ENCODE data around the gene VPS37D. TPM values are rescaled to one million over a fixed set of nuclear protein-coding genes. Genes with fewer than 3 reads are reported as not detected.

VPS37D gene
- total and polyA plus RNA-seq, 10 of the 15 experiments (the other 5 are each of a cell fraction or from before 2014, with no cell fraction given): 0.10 to 0.45 (median 0.16) TPM; not detected in 6

- TF ChIP-seq NR2C2 (IDR thresholded peaks at IDR 0.05; ENCODE audit: borderline replicate concordance, control insufficient read depth, insufficient read length, low read depth): no peak
- TF ChIP-seq RBBP5 (conservative IDR thresholded peaks at IDR 0.05): no peak
- no peak for TF ChIP-seq RAD51 (IDR thresholded peaks at IDR 0.05)
- TF ChIP-seq PML (IDR thresholded peaks at IDR 0.05; ENCODE audit: low read length): peak; percentile 76; the same call in 1 of the 2 replicates
- peak; percentile 44; the same call in 1 of the 2 replicates for TF ChIP-seq LARP7 (IDR thresholded peaks at IDR 0.05)
- peak; percentile 73 for TF ChIP-seq MYC (IDR thresholded peaks at IDR 0.05; ENCODE audit: insufficient read depth, insufficient read length, insufficient replicate concordance, low read length, severe bottlenecking)
- TF ChIP-seq HDGF (IDR thresholded peaks at IDR 0.05): 0 out of 2 replicates have a peak, but pooled peaks have one; percentile 55
- 0 out of 2 replicates have a peak, but pooled peaks have one; percentile 39 for TF ChIP-seq STAT1 (conservative IDR thresholded peaks at IDR 0.05)
- peak; percentile 74 for TF ChIP-seq CHD2 (IDR thresholded peaks at IDR 0.05; ENCODE audit: borderline replicate concordance, low read depth, low read length)
These were observed 15.6 kb downstream of the VPS37D start, which contains the start of the genes BUD23 and DNAJC30 (continued) for GRCh38 chr7:73683056-73683787.

GRCh38 chr7:73683788-73684693, 16.4 kb downstream of the VPS37D start:
- H3K9ac ChIP-seq (ENCODE audit: control insufficient read depth, insufficient read depth, low read length): peak overlapping the region; percentile 98
- peak overlapping the region; percentile 91 for H2AFZ ChIP-seq (ENCODE audit: control insufficient read depth, low read depth, low read length)
- H3K4me1 ChIP-seq (ENCODE audit: control insufficient read depth, insufficient read depth, low read length): peaks cover 18% of the 10 kb centered on the region
- no peaks in the 10 kb centered on the region; the same call in 1 of the 2 replicates for H4K20me1 ChIP-seq (ENCODE audit: control insufficient read depth, insufficient read depth)
- ChIA-PET POLR2A (no interaction called here), RAD21 (ENCODE audit: unreplicated experiment) (no interaction called here), CTCF (no interaction called here), SMC1A (ENCODE audit: uncharacterized antibody, unreplicated experiment) (no interaction called here)
- intact Hi-C loops (cut with micrococcal nuclease; ENCODE audit: unreplicated experiment): loop anchor here (2.0 to 10.0 kb wide), 2 partner anchors 35 to 159 kb away; partner anchors contain the start of genes BAZ1B and STX1A
- H3K9me3 ChIP-seq (replicated peaks; ENCODE audit: control insufficient read depth, insufficient read depth, low read length): no peaks in the 10 kb centered on the region; the same call in 2 of the 3 replicates
- WGBS (ENCODE audit: insufficient coverage, insufficient replicate concordance, low lambda C conversion rate, missing lambda C conversion rate): 21% methylated on average over 49 of the region's 58 CpGs
- ATAC-seq (peak; percentile 7), DNase-seq (ENCODE audit: low read depth, low spot score) (no peak), FAIRE-seq (no peak)
- peak overlapping the region; percentile 81 for H3K27ac ChIP-seq (ENCODE audit: control insufficient read depth, insufficient read depth)
- peak overlapping the region; percentile 87 for H3K4me3 ChIP-seq
- H3K79me2 ChIP-seq (ENCODE audit: control insufficient read depth, insufficient read depth, low read length): peaks cover 46% of the 10 kb centered on the region
- H3K4me2 ChIP-seq (ENCODE audit: control insufficient read depth, insufficient read depth): peak overlapping the region; percentile 72
- BruUV-seq (replicated peaks): TSS peak; percentile 86
- H3K36me3 ChIP-seq (ENCODE audit: control insufficient read depth in 2 of 2, insufficient read depth in 2 of 2, low read length in 1 of 2): peaks cover 7% of the 10 kb centered on the region in 2 experiments; a peak in 3 of 4 replicates
- no peaks in the 10 kb centered on the region for H3K27me3 ChIP-seq (replicated peaks in 1 of 2; ENCODE audit: control insufficient read depth in 2 of 2, insufficient read depth in 2 of 2, low read length in 1 of 2)
- in situ Hi-C loops (cut with MboI): no loop called here
- TF ChIP-seq NR2C2 (IDR thresholded peaks at IDR 0.05; ENCODE audit: borderline replicate concordance, control insufficient read depth, insufficient read length, low read depth) (no peak), SREBF2 (IDR thresholded peaks at IDR 0.05; ENCODE audit: low read length) (no peak), CBFB (IDR thresholded peaks at IDR 0.05; ENCODE audit: low read depth) (no peak), ATF7 (IDR thresholded peaks at IDR 0.05; ENCODE audit: low read depth) (no peak), EZH2 (IDR thresholded peaks at IDR 0.05; ENCODE audit: borderline replicate concordance, control insufficient read depth, low read depth, low read length) (no peak), ZNF592 (IDR thresholded peaks at IDR 0.05) (no peak), BMI1 (IDR thresholded peaks at IDR 0.05; ENCODE audit: borderline replicate concordance) (no peak)

All from GM12878 (cell line).